ENCODE measurements around the gene MAP3K2.

DNA sequence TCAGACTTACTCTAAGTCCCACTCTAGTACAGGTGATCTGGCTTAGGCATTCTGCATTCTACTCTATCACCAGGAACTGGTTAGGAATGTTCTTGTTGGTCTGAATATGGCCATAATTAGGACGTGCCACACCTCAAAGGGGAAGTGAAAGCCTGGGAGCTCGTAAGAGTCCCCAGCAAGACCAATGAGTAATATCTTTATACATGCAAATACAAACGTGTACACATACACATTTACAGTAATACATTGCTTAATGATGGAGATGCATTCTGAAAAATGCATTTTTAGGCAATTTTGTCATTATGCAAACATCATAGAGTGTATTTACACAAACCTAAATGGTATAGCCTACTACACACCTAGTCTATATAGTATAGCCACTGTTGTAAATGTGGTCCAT, 74.4 kb downstream of the MAP3K2 start:
- TF ChIP-seq CTCF (IDR thresholded peaks at IDR 0.05; ENCODE audit: poor library complexity, severe bottlenecking) (no peak), EP300 (conservative IDR thresholded peaks at IDR 0.05; ENCODE audit: poor library complexity, severe bottlenecking) (no peak), EZH2 (IDR thresholded peaks at IDR 0.05; ENCODE audit: borderline replicate concordance, insufficient read depth, low read length, poor library complexity, severe bottlenecking) (no peak)
- TF ChIP-seq, protein P1, sequence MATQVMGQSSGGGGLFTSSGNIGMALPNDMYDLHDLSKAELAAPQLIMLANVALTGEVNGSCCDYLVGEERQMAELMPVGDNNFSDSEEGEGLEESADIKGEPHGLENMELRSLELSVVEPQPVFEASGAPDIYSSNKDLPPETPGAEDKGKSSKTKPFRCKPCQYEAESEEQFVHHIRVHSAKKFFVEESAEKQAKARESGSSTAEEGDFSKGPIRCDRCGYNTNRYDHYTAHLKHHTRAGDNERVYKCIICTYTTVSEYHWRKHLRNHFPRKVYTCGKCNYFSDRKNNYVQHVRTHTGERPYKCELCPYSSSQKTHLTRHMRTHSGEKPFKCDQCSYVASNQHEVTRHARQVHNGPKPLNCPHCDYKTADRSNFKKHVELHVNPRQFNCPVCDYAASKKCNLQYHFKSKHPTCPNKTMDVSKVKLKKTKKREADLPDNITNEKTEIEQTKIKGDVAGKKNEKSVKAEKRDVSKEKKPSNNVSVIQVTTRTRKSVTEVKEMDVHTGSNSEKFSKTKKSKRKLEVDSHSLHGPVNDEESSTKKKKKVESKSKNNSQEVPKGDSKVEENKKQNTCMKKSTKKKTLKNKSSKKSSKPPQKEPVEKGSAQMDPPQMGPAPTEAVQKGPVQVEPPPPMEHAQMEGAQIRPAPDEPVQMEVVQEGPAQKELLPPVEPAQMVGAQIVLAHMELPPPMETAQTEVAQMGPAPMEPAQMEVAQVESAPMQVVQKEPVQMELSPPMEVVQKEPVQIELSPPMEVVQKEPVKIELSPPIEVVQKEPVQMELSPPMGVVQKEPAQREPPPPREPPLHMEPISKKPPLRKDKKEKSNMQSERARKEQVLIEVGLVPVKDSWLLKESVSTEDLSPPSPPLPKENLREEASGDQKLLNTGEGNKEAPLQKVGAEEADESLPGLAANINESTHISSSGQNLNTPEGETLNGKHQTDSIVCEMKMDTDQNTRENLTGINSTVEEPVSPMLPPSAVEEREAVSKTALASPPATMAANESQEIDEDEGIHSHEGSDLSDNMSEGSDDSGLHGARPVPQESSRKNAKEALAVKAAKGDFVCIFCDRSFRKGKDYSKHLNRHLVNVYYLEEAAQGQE (IDR thresholded peaks at IDR 0.05; ENCODE audit: borderline replicate concordance) = no peak
